HepG2 (cell line): ENCODE measurements around the gene MISFA. TPM values are rescaled to one million over a fixed set of nuclear protein-coding genes. Genes with fewer than 3 reads are reported as not detected.

Source experiments
- E2F1 ChIP-seq: sonication (generic); formaldehyde crosslinking; IDR thresholded peaks from 2 replicates; pipeline ENCODE4 v1.5.0; 2020; ENCODE audit warnings: missing genetic modification reagents
- FOXC1 ChIP-seq: sonication (generic); formaldehyde crosslinking; IDR thresholded peaks from 2 replicates; pipeline ENCODE4 v1.8.0; 2022; ENCODE audit warnings: mild to moderate bottlenecking, missing genetic modification reagents, borderline replicate concordance
- GABPB1 ChIP-seq: IDR thresholded peaks from 2 replicates; pipeline ENCODE4 v1.6.1; 2016; ENCODE audit warnings: mild to moderate bottlenecking, missing genetic modification reagents, moderate library complexity, missing compliant biosample characterization
- HNRNPK ChIP-seq: fragments of 200-400 bp; formaldehyde crosslinking; IDR thresholded peaks from 2 replicates; pipeline ENCODE4 v1.6.1; 2018; ENCODE audit warnings: low read length, low read depth, moderate library complexity, mild to moderate bottlenecking; ENCODE audit not compliant: poor library complexity, severe bottlenecking
- NR2C2 ChIP-seq: sonication (generic); formaldehyde crosslinking; IDR thresholded peaks from 2 replicates; pipeline ENCODE4 v1.4.0; 2020; ENCODE audit warnings: missing genetic modification reagents, mild to moderate bottlenecking, moderate library complexity, borderline replicate concordance
- POLR2AphosphoS5 ChIP-seq: IDR thresholded peaks from 2 replicates; pipeline ENCODE4 v1.6.1; 2012; ENCODE audit warnings: low read depth, low read length
- SIX1 ChIP-seq: sonication (generic); formaldehyde crosslinking; IDR thresholded peaks from 2 replicates; pipeline ENCODE4 v1.4.0; 2020; ENCODE audit warnings: missing genetic modification reagents, borderline replicate concordance
- SNAPC4 ChIP-seq: sonication (generic); formaldehyde crosslinking; IDR thresholded peaks from 2 replicates; pipeline ENCODE4 v1.4.0; 2020; ENCODE audit warnings: mild to moderate bottlenecking, missing genetic modification reagents
- ZMYM2 ChIP-seq: sonication (generic); formaldehyde crosslinking; IDR thresholded peaks from 2 replicates; pipeline ENCODE4 v1.8.0; 2022; ENCODE audit warnings: mild to moderate bottlenecking, missing genetic modification reagents
- ZNF251 ChIP-seq: sonication (generic); formaldehyde crosslinking; IDR thresholded peaks from 2 replicates; pipeline ENCODE4 v1.9.0; 2021; ENCODE audit warnings: mild to moderate bottlenecking, missing genetic modification reagents
- ZNF33B ChIP-seq: sonication (generic); formaldehyde crosslinking; IDR thresholded peaks from 2 replicates; pipeline ENCODE4 v1.5.1; 2020; ENCODE audit warnings: mild to moderate bottlenecking, missing genetic modification reagents
- ZNF589 ChIP-seq: sonication (generic); formaldehyde crosslinking; conservative IDR thresholded peaks from 2 replicates; pipeline ENCODE4 v1.8.0; 2022; ENCODE audit warnings: mild to moderate bottlenecking, moderate library complexity, missing genetic modification reagents
- ZNF720 ChIP-seq: sonication (generic); formaldehyde crosslinking; IDR thresholded peaks from 2 replicates; pipeline ENCODE4 v1.4.0; 2020; ENCODE audit warnings: missing genetic modification reagents
- ZNF746 ChIP-seq: sonication (generic); formaldehyde crosslinking; IDR thresholded peaks from 2 replicates; pipeline ENCODE4 v1.8.0; 2022; ENCODE audit warnings: mild to moderate bottlenecking, missing genetic modification reagents
- ZSCAN31 ChIP-seq: sonication (generic); formaldehyde crosslinking; IDR thresholded peaks from 2 replicates; pipeline ENCODE4 v1.5.0; 2020; ENCODE audit warnings: low read depth, mild to moderate bottlenecking, missing genetic modification reagents
- polyA plus RNA-seq, 8 experiments: library from polyadenylated mRNA; depleted of rRNA in 3 of 8; stranded (reverse) in 7 of 8; unstranded in 1 of 8; fragments of >200 nt; fragmentation: Illumina TruSeq in 4 of 8; extraction: Trizol in 4 of 8; gene quantifications; 2 replicates each; pipeline versions ENCODE4 v1.2.1 to v1.2.3, GENCODE V29; 2011 to 2016; ENCODE audit warnings: low read depth in 4 of 8, missing spikeins in 1 of 8, mixed read lengths in 1 of 8; ENCODE audit not compliant: insufficient read depth in 1 of 8
- total RNA-seq, 5 experiments: library from RNA; depleted of rRNA; stranded (reverse); fragments of >200 nt; fragmentation: Illumina TruSeq; extraction: Trizol; gene quantifications; 2 replicates each; pipeline ENCODE4 v1.2.3, GENCODE V29; 2016; ENCODE audit warnings: low read depth in 1 of 5
- TF ChIP-seq, protein P1 (sequence below): sonication (generic); formaldehyde crosslinking; IDR thresholded peaks from 2 replicates; pipeline ENCODE4 v1.8.0; 2022; ENCODE audit warnings: missing genetic modification reagents, mild to moderate bottlenecking, moderate library complexity, borderline replicate concordance
- TF ChIP-seq, protein P2 (sequence below): sonication (generic); formaldehyde crosslinking; IDR thresholded peaks from 2 replicates; pipeline ENCODE4 v1.5.1; 2020; ENCODE audit warnings: mild to moderate bottlenecking, missing genetic modification reagents, borderline replicate concordance

MISFA gene
- total and polyA plus RNA-seq, 2 of the 13 experiments (the other 11 are each of a cell fraction or from before 2014, with no cell fraction given), result 1.4 to 5.4 TPM

- TF ChIP-seq ZMYM2 (CRISPR knock-in tag) (peak; percentile 65; the same call in 1 of the 2 replicates), ZNF720 (no peak), ZSCAN31 (CRISPR knock-in tag) (0 out of 2 replicates have a peak, but pooled peaks have one; percentile 70), ZNF746 (CRISPR knock-in tag) (no peak), POLR2AphosphoS5 (peak; percentile 99), FOXC1 (CRISPR knock-in tag) (0 out of 2 replicates have a peak, but pooled peaks have one; percentile 1), HNRNPK (no peak), GABPB1 (CRISPR knock-in tag) (peak; percentile 99), SNAPC4 (CRISPR knock-in tag) (peak; percentile 73; the same call in 1 of the 2 replicates), ZNF251 (0 out of 2 replicates have a peak, but pooled peaks have one; percentile 63), SIX1 (CRISPR knock-in tag) (no peak), E2F1 (CRISPR knock-in tag) (0 out of 2 replicates have a peak, but pooled peaks have one; percentile 15), NR2C2 (CRISPR knock-in tag) (peak; percentile 84), ZNF33B (CRISPR knock-in tag) (peak; percentile 47; the same call in 1 of the 2 replicates), ZNF589 (CRISPR knock-in tag) (0 out of 2 replicates have a peak, but pooled peaks have one; percentile 39)
- TF ChIP-seq, protein P1, sequence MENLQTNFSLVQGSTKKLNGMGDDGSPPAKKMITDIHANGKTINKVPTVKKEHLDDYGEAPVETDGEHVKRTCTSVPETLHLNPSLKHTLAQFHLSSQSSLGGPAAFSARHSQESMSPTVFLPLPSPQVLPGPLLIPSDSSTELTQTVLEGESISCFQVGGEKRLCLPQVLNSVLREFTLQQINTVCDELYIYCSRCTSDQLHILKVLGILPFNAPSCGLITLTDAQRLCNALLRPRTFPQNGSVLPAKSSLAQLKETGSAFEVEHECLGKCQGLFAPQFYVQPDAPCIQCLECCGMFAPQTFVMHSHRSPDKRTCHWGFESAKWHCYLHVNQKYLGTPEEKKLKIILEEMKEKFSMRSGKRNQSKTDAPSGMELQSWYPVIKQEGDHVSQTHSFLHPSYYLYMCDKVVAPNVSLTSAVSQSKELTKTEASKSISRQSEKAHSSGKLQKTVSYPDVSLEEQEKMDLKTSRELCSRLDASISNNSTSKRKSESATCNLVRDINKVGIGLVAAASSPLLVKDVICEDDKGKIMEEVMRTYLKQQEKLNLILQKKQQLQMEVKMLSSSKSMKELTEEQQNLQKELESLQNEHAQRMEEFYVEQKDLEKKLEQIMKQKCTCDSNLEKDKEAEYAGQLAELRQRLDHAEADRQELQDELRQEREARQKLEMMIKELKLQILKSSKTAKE (CRISPR knock-in tag), result no peak
- TF ChIP-seq, protein P2, sequence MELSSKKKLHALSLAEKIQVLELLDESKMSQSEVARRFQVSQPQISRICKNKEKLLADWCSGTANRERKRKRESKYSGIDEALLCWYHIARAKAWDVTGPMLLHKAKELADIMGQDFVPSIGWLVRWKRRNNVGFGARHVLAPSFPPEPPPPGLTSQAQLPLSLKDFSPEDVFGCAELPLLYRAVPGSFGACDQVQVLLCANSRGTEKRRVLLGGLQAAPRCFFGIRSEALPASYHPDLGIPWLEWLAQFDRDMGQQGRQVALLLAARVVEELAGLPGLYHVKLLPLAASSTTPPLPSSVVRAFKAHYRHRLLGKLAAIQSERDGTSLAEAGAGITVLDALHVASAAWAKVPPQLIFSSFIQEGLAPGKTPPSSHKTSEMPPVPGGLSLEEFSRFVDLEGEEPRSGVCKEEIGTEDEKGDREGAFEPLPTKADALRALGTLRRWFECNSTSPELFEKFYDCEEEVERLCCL, result no peak
Measured at GRCh38 chr11:18634140-18635032, 34.8 kb downstream of the MISFA start, which contains the start of gene SPTY2D1 (continued).
